WI38 (cell line): ENCODE measurements around the gene KLK14.

Source experiments
- H3K4me3 ChIP-seq: 2 replicates; pipeline ENCODE4 v1.5.1; 2011; ENCODE audit warnings: low read depth, mild to moderate bottlenecking, control low read depth, low read length
- CTCF ChIP-seq: IDR thresholded peaks from 2 replicates; pipeline ENCODE4 v1.5.1; 2012; ENCODE audit warnings: low read depth, mild to moderate bottlenecking, control low read depth, low read length

The KLK14 gene

GRCh38 chr19:51086153-51086850, 3.6 kb upstream of the KLK14 start:
- H3K4me3 ChIP-seq, result no peak overlapping the region
- no peak for TF ChIP-seq CTCF

- no peak overlapping the region for H3K4me3 ChIP-seq
- no peak for TF ChIP-seq CTCF
Observed at GRCh38 chr19:51084505-51084904, 1.8 kb upstream of the KLK14 start.

GRCh38 chr19:51083783-51084182, 1.1 kb upstream of the KLK14 start:
- TF ChIP-seq CTCF, result no peak

GRCh38 chr19:51083181-51083580, 494 bp upstream of the KLK14 start:
- no peak overlapping the region for H3K4me3 ChIP-seq
- TF ChIP-seq CTCF, result no peak

More at GRCh38 chr19:51083783-51084182, 1.1 kb upstream of the KLK14 start:
- H3K4me3 ChIP-seq, result no peak overlapping the region

GRCh38 chr19:51081476-51081875, 1.2 kb downstream of the KLK14 start:
- no peak for TF ChIP-seq CTCF
- H3K4me3 ChIP-seq, result no peak overlapping the region

GRCh38 chr19:51079481-51080110, 3.1 kb downstream of the KLK14 start:
- no peak overlapping the region for H3K4me3 ChIP-seq
- TF ChIP-seq CTCF, result no peak

GRCh38 chr19:51078731-51079130, 4.0 kb downstream of the KLK14 start:
- TF ChIP-seq CTCF, result no peak
- no peak overlapping the region for H3K4me3 ChIP-seq
